WERI-Rb-1 (cell line): ENCODE measurements around the gene MIR17HG.

Experiments used
- DNase-seq: peaks from one replicate; pipeline ENCODE4 v3.0.0-alpha.2; 2020
- H3K27ac ChIP-seq: fragments of 250-450 bp; sonication (Bioruptor Pico); 2 replicates; pipeline ENCODE4 v1.5.1; 2020; ENCODE audit warnings: mild to moderate bottlenecking, moderate library complexity
- H3K27me3 ChIP-seq: fragments of 250-450 bp; sonication (Bioruptor Pico); 2 replicates; pipeline ENCODE4 v1.5.1; 2021; ENCODE audit warnings: mild to moderate bottlenecking, low read depth, moderate library complexity; ENCODE audit not compliant: insufficient read depth, severe bottlenecking
- H3K36me3 ChIP-seq: fragments of 250-450 bp; sonication (Bioruptor Pico); 2 replicates; pipeline ENCODE4 v1.5.1; 2020; ENCODE audit warnings: mild to moderate bottlenecking, moderate library complexity
- H3K4me3 ChIP-seq: 2 replicates; pipeline ENCODE4 v1.5.1; 2011; ENCODE audit warnings: low read depth, mild to moderate bottlenecking, control low read depth, low read length
- H3K9me3 ChIP-seq: fragments of 250-450 bp; sonication (Bioruptor Pico); 2 replicates; pipeline ENCODE4 v1.5.1; 2021; ENCODE audit warnings: mild to moderate bottlenecking, moderate library complexity; ENCODE audit not compliant: severe bottlenecking
- TF ChIP-seq, protein P1 (sequence below): IDR thresholded peaks from 2 replicates; pipeline ENCODE4 v1.5.1; 2011; ENCODE audit warnings: low read depth, mild to moderate bottlenecking, control low read depth, inconsistent platforms, low read length

The MIR17HG gene

DNA sequence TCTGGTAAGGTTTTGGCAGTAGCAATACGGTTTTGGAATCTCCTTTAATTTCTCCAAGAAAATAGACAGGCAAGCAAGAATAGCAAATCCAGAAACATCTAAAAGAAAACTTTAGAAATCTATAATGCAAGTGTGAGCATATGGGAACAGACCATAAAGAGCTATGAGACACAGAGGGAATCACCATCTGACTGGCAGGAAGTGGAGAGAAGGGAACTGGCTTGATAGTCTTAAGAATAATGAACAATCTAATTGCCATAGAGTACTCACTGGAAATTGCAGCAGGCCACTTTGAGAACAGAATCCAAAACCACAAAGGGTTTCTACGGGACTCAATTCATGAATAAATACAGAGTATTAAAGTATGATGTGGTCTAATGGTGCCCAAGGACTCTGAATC is 39.6 kb upstream of the MIR17HG start:
- Histone ChIP-seq H3K36me3 (no peaks in the 10 kb centered on the region), H3K27me3 (no peaks in the 10 kb centered on the region), H3K9me3 (no peaks in the 10 kb centered on the region), H3K4me3 (no peak overlapping the region), H3K27ac (no peak overlapping the region)
- TF ChIP-seq, protein P1, sequence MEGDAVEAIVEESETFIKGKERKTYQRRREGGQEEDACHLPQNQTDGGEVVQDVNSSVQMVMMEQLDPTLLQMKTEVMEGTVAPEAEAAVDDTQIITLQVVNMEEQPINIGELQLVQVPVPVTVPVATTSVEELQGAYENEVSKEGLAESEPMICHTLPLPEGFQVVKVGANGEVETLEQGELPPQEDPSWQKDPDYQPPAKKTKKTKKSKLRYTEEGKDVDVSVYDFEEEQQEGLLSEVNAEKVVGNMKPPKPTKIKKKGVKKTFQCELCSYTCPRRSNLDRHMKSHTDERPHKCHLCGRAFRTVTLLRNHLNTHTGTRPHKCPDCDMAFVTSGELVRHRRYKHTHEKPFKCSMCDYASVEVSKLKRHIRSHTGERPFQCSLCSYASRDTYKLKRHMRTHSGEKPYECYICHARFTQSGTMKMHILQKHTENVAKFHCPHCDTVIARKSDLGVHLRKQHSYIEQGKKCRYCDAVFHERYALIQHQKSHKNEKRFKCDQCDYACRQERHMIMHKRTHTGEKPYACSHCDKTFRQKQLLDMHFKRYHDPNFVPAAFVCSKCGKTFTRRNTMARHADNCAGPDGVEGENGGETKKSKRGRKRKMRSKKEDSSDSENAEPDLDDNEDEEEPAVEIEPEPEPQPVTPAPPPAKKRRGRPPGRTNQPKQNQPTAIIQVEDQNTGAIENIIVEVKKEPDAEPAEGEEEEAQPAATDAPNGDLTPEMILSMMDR: no peak
- DNase-seq: no peak

DNA sequence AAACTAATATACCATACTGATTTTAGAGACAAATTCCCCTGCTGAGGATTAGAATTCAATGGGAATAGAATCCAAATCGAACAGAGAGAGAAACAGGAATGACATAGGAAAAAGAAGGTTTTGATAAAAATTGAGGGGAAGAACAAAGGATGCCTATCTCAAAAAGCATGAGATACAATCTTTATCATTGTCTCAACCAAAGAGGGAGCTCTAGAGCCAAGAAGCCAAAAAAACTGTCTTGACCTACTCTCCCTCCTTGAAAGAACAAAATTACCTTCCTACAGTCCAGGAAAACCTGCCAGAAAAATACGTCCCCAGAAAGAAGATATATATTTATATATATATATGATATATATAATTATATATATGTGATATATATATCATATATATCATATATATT is 39.2 kb upstream of the MIR17HG start:
- Histone ChIP-seq H3K27ac (no peak overlapping the region), H3K9me3 (no peaks in the 10 kb centered on the region), H3K36me3 (no peaks in the 10 kb centered on the region), H3K27me3 (no peaks in the 10 kb centered on the region), H3K4me3 (no peak overlapping the region)
- no peak for DNase-seq
- TF ChIP-seq, protein P1: 0 out of 2 replicates have a peak, but pooled peaks have one; percentile 48

DNA sequence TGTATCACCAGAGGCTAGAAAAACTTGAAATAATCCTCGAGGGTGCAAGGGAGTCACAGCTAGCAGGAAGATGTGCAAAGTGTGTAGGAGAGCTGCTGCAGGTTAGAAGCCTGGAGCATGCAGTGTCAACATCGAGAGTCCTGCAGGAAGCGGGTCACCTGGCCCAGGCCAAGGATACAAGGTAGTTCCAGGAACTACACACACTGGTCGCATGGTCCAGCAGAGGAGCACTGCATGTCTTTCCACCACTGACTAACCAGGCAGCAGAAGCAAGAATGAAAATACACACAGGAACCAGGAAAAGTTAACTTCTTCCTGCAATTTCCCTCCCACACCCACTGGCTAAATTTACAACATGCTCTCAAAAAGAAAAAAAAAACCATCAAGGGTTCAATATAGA is 36.0 kb upstream of the MIR17HG start:
- Histone ChIP-seq H3K4me3 (no peak overlapping the region), H3K27ac (no peak overlapping the region), H3K36me3 (no peaks in the 10 kb centered on the region), H3K9me3 (no peaks in the 10 kb centered on the region), H3K27me3 (no peaks in the 10 kb centered on the region)
- DNase-seq: no peak
- TF ChIP-seq, protein P1: no peak

DNA sequence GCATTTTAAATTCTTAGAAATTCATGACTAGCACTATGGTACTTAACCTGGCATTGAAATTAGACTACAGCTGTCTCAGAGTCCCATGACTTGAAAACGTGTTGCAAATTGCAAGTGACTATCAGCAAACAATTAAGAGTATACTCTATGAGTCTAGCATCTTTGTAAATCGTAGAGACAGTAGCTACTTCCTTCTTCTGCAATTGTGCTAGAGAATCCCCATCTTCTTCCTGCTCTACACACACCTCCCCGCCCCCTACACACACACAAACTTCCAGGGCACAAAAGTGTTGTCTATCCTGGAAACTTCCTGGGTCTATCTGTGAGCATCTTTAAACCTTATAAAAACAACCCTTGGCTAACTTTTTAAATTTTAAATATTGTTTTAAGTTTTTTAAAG is 35.2 kb upstream of the MIR17HG start:
- no peaks in the 10 kb centered on the region for H3K9me3 ChIP-seq
- no peaks in the 10 kb centered on the region for H3K36me3 ChIP-seq
- no peak overlapping the region for H3K27ac ChIP-seq
- H3K27me3 ChIP-seq: no peaks in the 10 kb centered on the region
- no peak overlapping the region for H3K4me3 ChIP-seq
- TF ChIP-seq, protein P1: no peak
- DNase-seq: no peak

DNA sequence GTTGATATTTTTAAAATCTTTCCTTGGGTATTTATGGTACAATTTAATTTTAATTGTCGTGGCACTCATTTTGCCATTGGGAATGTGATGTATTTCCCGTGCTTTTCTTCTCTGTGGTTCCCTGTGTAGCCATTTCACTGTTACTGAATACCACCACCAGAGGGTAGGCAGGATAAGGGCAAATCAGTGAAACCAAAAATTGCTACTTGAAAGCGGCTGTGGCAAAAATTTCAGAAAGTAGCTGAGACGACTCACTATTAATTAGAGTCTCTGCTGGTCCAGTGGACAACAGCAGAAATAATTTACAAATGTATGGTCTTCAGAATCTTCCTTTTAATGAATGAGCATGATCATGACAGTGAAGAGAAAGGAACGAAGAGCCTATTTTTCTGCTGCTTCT is 34.4 kb upstream of the MIR17HG start:
- Histone ChIP-seq H3K27ac (no peak overlapping the region), H3K9me3 (no peaks in the 10 kb centered on the region), H3K36me3 (no peaks in the 10 kb centered on the region), H3K27me3 (no peaks in the 10 kb centered on the region), H3K4me3 (no peak overlapping the region)
- no peak for DNase-seq
- TF ChIP-seq, protein P1: peak; percentile 52

DNA sequence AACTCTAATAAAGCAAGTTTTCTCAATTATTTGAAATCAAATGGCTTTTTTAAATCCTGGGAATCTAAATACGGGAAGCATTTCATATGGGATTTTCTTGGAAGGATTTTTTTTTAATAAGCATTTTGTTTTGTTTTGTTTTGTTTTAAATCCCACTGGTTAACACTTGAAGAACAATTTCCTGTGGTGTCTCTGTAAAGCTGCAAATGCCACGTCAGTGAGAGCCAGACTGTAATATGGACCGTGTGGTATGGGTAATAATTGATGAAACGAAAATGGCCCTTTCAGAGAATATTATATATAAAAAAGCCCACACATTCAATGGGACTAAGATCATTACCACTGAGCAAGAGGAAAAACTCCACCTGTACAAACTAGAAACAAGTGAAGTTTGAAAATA is 33.9 kb upstream of the MIR17HG start:
- DNase-seq: no peak
- Histone ChIP-seq H3K36me3 (no peaks in the 10 kb centered on the region), H3K27ac (no peak overlapping the region), H3K4me3 (no peak overlapping the region), H3K9me3 (no peaks in the 10 kb centered on the region), H3K27me3 (no peaks in the 10 kb centered on the region)
- TF ChIP-seq, protein P1: no peak
